HL-60/S4 treated with phorbol 12-myristate 13-acetate at 8.2 ng/mL for 4 days and 3 days (cell line): ENCODE data around the gene ROR1.

ENCODE experiments used
- in situ Hi-C: fragments of 300-500 bp; cut with MboI; formaldehyde crosslinking; loops from 2 replicates; pipeline ENCODE4 v1.15.0; 2022; ENCODE audit warnings: low sequenced_read_pairs

Gene ROR1

GRCh38 chr1:63903947-63904610, 130.3 kb downstream of the ROR1 start:
- in situ Hi-C loops, result no loop called here

- in situ Hi-C loops, result no loop called here
Measured at GRCh38 chr1:63904826-63905225, 131.0 kb downstream of the ROR1 start.

- in situ Hi-C loops, result no loop called here
Measured at GRCh38 chr1:63906047-63906704, 132.4 kb downstream of the ROR1 start.

- in situ Hi-C loops, result no loop called here
Measured at GRCh38 chr1:63907051-63907450, 133.2 kb downstream of the ROR1 start.

GRCh38 chr1:63908016-63908415, 134.2 kb downstream of the ROR1 start:
- in situ Hi-C loops, result no loop called here

- in situ Hi-C loops, result no loop called here
Measured at GRCh38 chr1:63909526-63909925, 135.7 kb downstream of the ROR1 start.

GRCh38 chr1:63911049-63911448, 137.2 kb downstream of the ROR1 start:
- in situ Hi-C loops, result no loop called here

- in situ Hi-C loops, result no loop called here
Measured at GRCh38 chr1:63912643-63913042, 138.8 kb downstream of the ROR1 start.

- in situ Hi-C loops, result no loop called here
Measured at GRCh38 chr1:63913533-63913932, 139.7 kb downstream of the ROR1 start.

GRCh38 chr1:63914241-63914640, 140.4 kb downstream of the ROR1 start:
- in situ Hi-C loops, result no loop called here

GRCh38 chr1:63914706-63915105, 140.9 kb downstream of the ROR1 start:
- in situ Hi-C loops, result no loop called here

GRCh38 chr1:63915121-63915520, 141.3 kb downstream of the ROR1 start:
- in situ Hi-C loops, result no loop called here

GRCh38 chr1:63916485-63917360, 142.9 kb downstream of the ROR1 start:
- in situ Hi-C loops, result no loop called here

GRCh38 chr1:63917571-63918417, 144.0 kb downstream of the ROR1 start:
- in situ Hi-C loops, result no loop called here

- in situ Hi-C loops, result no loop called here
Measured at GRCh38 chr1:63918418-63918945, 144.7 kb downstream of the ROR1 start.

- in situ Hi-C loops, result no loop called here
Measured at GRCh38 chr1:63920154-63921117, 146.6 kb downstream of the ROR1 start.

GRCh38 chr1:63921359-63921758, 147.5 kb downstream of the ROR1 start:
- in situ Hi-C loops, result no loop called here

GRCh38 chr1:63921802-63922201, 148.0 kb downstream of the ROR1 start:
- in situ Hi-C loops, result no loop called here

- in situ Hi-C loops, result no loop called here
Measured at GRCh38 chr1:63922848-63923247, 149.0 kb downstream of the ROR1 start.
